HG03378 (cell line): Measurements from ENCODE around the gene CYP26A1.

Experiments used
- ATAC-seq: cut with Tn5 transposase; IDR thresholded peaks from one replicate; pipeline ENCODE4 v1.9.1; 2021; ENCODE audit warnings: mild to moderate bottlenecking, moderate library complexity; ENCODE audit not compliant: unreplicated experiment

CYP26A1 gene, protein sequence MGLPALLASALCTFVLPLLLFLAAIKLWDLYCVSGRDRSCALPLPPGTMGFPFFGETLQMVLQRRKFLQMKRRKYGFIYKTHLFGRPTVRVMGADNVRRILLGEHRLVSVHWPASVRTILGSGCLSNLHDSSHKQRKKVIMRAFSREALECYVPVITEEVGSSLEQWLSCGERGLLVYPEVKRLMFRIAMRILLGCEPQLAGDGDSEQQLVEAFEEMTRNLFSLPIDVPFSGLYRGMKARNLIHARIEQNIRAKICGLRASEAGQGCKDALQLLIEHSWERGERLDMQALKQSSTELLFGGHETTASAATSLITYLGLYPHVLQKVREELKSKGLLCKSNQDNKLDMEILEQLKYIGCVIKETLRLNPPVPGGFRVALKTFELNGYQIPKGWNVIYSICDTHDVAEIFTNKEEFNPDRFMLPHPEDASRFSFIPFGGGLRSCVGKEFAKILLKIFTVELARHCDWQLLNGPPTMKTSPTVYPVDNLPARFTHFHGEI

DNA sequence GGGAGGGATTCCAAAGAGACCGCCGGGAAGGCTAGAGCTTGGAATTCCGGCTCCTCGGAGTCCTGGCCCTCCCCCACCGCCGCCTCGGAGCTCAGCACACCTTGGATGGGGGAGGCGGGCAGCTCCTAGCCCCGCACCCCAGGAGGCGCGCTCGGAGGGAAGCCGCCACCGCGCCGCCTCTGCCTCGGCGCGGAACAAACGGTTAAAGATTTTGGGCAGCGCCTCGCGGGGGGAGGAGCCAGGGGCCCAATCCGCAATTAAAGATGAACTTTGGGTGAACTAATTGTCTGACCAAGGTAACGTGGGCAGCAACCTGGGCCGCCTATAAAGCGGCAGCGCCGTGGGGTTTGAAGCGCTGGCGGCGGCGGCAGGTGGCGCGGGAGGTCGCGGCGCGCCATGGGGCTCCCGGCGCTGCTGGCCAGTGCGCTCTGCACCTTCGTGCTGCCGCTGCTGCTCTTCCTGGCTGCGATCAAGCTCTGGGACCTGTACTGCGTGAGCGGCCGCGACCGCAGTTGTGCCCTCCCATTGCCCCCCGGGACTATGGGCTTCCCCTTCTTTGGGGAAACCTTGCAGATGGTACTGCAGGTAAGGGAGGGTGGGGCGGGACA lies at the start of gene CYP26A1:
Gene CYP26A1, plus strand, starts transcription at position 355 of the 608 bp plus-strand sequence. Its CDS starts 42 bp downstream, at position 397.
- no peak for ATAC-seq

DNA sequence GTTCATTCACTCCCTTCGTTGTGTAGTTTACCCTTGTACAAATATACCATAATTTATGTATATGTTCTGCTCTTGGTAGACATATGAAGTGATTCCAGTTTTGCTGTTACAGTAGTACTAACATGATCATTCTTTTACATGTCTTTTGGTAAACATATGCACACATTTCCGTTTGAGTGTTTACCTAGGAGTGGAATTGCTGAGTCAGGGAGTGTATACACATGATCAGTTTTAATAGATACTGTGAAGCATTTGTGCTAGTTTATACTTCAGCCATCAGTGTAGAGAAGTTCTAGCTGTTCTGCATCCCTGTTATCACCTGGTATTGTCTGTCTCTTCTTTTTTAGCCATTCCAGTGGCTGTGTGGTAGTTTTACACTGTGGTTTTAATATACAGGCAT lies 47.6 kb upstream of the CYP26A1 start:
- ATAC-seq, result no peak

DNA sequence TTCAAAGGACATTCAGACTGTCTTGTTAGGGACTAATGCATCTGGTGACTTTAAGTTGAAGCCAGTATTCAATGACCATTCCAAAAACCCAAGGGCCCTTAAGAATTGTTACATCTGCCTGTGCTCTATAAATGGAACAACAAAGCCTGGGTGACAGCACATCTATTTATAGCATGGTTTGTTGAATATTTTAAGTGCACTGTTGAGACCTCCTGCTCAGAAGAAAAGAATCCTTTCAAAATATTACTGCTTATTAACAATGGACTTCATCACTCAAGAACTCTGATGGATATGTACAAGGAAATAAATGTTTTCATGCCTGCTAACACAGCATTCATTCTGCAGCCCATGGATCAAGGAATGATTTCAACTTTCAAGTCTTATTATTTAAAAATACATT lies 46.2 kb upstream of the CYP26A1 start:
- ATAC-seq, result no peak

DNA sequence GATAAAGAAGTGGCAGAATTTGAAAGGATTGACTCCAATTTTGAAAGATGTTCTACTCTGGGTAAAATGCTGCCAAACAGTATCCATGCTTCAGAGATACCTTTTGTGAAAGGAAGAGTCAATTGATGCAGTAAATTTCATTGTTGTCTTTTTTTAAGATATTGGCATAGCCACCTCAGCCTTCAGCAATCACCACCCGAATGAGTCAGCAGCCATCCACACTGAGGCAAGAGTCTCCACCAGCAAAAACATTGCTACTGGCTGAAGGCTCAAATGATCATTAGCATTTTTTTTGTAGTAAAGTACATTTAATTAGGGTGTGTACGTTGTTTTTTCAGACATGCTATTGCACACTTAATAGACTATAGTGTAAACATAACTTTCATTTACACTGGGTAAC lies 44.8 kb upstream of the CYP26A1 start:
- no peak for ATAC-seq

DNA sequence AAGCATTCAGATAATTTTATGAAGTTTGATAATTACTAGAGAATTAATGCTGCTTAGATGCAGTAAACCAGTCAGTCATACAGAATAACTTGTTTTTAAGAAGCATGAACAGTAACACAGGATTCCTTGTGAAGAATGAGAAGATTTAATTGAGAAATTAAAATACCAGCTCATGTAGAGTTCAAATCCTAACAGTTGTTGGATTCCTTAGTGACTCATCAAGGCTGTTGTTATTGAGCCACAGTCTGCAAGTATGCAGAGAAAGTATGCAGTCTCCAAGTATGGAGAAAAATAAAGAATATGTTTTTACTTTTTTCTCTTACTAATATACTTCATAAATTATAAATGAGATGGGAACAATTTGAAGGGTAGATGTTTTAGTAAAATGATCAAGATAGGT lies 43.3 kb upstream of the CYP26A1 start:
- no peak for ATAC-seq

DNA sequence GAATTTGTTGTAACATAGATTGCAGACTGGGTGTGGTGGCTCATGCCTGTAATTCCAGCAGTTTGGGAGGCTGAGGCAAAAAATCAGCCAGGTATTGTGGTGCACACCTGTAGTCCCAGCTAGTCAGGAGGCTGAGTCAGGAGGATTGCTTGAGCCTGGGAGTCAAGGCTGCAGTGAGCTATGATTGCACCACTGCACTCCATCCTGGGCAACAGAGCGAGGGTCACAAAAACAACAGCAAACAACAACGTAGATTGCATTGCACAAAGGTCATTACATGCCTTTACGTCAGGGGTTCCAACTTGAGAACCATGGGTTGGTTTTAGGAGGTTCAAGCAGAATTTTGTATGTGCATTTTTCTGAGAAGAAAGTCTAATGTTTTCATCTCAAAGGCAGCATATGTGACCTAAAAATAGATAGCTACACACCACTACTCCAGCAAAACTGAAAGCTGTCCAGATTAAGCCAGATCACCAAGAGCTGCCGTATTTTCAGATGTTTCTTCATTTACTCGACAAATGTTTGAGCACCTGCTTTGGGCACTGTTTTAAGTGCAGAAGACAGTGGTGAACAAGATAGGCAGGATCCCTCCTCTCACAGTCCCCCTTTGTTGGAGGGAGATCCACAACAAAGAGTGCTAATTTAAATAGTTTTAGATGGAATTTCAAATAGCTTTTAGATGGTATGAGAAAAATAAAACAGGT lies 41.4 kb upstream of the CYP26A1 start:
- no peak for ATAC-seq

DNA sequence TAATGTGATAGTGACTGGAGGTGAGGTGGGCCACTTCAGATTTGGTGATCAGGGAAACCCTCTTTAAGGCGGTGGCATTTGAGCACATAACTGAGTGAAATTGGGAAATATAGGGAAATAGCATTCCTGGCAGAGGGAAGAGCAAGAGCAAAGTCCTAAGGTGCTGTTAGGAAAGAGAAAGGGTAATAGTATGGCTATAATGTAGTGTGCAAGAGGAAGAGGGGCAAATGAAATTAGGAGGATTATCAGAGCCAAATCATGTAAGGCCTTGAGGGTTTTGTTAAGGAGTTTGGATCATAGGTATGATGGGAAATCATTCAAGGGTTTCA lies 40.9 kb upstream of the CYP26A1 start:
- no peak for ATAC-seq

DNA sequence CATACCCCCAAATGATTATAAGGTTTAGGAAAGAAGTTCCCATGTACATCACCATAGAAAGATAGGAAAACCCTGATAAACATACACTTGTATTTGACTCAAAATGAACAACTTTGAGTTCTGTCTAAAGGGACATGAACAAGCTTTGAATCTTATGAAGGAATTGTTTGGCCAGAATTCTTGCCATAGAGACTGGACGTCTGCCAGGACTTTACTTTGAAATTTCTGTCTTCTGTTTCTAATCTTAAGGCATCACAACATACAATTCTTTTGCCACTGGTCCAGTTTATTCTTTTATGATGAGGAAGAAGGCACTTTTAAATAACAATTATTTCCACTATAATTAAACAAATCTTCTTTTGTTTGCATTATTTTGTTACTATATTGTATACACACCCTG lies 39.3 kb upstream of the CYP26A1 start:
- ATAC-seq, result no peak

DNA sequence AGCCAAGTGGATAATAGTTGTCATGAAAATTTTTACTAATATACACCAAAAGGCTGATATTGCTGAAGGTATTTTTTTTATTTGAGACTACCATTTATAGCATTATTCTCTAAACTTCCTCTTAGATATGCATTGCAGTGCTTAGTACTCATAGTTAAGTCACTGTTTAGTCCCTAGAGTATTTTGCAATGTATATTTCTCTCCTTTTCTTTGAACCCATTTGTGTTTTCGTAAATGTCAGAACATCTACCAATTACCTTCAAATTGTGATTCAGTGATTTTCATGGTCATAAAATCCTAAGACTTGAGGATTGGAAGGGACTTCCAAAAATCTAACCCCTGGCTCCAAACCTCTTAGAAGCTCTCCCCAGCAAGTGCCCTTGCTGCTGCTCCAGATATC lies 34.6 kb upstream of the CYP26A1 start:
- ATAC-seq, result no peak

DNA sequence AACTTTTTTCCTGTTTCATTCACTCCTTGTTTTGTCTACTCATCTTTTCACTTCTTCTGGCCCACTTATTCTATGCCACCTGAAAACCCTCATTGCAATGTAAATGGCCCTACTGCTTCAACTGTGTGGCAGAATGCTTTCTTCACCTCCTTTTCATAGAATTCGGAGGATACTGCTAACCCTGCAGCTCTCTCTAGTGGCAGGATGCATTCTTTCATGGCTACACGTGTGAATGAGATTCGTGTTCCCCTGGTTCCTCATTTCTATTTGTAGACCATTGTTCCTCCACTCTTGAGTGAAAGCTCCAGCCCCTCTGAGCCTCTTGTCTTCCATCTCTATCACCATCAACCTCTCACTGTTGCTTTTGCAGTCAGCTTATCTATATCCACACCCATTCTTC lies 34.0 kb upstream of the CYP26A1 start:
- ATAC-seq, result no peak

DNA sequence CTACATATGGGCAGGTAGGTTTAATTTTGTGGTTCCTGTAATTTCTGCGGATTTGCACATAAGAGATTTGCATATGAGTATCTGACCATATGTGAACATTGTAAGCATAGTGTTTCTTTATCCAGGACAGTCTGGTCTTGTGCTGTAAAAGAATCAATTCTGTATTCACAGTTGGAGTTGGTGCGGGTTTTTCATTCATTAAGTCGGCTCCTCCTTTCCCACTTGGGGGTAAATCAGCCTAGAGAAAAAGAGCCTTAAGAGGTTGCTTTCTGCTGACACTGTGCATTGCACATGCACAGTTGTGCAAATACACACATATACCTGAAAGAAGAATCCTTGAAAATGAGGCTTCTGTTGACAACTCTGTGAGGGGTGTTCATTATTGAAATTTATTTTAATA lies 19.2 kb upstream of the CYP26A1 start:
- no peak for ATAC-seq

DNA sequence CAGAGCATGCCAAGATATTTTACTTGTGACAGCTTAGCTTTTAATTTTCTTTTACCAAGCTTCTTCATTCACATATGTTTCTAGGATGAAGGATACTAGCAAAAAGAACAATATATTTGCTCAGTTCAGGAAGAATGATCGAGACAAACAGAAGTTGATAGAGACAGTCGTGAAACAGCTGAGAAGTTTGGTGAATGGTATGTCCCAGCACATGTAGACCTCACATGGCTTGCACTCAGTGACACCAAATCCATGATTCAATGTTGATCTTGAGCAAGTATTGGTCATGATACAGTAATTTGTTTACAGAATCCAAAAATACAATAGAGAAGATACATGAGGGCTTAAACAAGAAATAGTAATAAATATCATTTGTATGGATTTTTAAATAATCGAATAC lies 15.6 kb upstream of the CYP26A1 start:
- no peak for ATAC-seq

DNA sequence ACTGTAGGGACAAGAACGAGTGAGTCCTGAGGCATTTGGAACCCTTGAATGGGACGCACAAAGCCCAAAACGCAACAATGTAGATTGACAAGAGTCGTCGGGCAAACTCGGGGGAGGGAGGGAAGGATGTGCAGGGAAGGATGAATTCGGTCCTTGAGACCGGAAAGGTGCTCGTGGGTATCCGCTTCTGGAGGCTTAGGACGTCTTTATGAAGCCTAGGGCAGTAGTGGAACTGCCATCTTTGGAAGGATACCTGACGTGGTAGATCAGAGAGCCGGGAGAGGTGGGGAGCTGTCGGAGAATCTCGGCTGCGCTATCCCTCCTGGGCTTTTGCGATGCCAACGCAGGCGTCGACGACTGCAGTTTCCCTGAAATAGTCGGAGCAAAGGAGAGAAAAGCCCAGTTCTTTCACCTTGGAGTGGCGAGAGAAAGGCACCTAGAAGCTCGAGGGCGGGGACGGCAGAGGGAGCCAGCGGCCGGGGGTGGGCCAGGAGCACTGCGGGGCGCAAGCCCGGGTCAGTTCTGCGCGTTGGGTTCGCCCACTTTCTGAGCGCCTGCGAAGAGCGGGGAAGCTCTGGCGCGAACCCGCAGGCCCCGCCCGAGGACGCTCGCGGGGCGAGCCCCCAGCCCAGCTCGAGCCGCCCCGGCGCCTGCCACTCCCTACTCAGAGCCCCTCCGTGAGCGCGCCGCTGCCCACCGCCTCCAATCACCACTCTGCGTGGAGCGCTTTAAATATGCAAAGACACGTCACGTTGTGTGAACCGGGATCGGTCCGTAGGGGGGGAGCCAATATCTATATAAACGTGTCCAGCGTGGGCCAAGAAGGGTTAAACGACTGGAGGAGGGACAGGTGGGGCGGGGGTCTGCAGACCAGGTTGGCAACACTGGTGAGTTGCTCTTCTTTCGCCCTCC lies 13.5 kb upstream of the CYP26A1 start, which contains the start of gene CYP26C1:
Gene CYP26C1, plus strand, starts transcription at position 824 of the 912 bp plus-strand sequence. CDS start 466 bp downstream, outside the sequence.
- no peak for ATAC-seq

DNA sequence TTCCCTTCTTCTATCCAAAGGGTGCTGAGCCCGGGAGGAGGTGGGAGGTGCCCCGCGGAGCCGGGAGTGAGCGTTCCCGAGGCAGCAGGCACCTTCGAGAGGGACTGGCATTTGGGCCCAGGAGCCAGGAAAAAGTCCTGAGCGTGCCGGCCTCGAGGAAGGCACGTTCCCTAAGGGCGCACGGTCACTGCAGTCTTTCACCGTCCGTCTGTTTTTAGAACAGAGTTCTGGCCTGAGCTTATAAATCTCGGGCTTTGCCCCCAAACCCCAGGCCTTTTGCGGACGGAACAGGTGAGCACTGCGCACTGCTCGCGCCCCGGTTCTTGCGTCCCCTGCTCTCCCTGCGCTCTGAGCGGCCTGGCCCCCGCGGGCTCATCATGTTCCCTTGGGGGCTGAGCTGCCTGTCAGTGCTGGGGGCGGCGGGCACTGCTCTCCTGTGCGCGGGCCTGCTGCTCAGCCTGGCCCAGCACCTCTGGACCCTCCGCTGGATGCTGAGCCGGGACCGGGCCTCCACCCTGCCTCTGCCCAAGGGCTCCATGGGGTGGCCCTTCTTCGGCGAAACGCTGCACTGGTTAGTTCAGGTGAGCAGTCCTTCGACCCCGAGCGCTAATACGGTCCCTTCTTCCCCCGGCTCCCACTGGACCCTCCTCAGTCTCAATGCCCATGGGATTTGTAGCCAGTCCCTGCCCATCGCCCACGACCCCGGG lies 12.7 kb upstream of the CYP26A1 start:
- no peak for ATAC-seq

DNA sequence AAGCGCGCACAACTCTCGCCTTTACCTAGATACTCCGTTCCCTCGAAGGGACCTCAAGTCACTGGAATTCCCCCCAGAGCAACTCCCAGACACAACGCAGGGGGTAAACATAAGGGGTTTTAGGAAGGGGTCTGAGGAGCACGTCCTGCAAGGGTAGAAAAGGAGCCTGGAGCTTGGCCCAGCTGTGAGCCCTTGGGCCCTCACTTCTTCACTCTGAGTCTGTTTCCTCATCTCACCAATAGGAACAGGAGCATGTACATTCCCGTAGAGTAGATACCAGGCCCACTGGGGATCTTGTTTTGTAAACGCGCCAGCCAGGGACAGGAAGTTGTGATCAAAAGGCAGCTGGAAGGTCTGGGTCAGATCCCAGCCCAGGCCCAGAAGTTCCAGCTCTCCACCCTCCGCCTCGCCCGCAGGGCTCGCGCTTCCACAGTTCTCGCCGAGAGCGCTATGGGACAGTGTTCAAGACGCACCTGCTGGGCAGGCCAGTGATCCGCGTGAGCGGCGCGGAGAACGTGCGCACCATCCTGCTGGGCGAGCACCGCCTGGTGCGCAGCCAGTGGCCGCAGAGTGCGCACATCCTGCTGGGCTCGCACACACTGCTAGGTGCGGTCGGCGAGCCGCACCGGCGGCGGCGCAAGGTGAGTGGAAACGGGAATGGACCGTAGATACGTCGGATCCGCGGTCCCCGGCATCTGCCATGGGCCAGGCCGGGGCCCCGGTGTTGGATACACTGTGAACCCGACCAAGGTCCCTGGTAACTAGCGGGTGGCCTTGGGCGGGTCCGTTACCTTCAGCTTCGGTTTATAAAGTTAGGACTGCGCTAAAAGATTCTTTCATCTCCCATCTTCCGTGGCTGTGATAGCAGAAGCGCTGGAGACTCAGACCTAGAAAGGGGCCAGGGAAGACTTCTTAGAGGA lies 11.8 kb upstream of the CYP26A1 start:
- ATAC-seq, result no peak

DNA sequence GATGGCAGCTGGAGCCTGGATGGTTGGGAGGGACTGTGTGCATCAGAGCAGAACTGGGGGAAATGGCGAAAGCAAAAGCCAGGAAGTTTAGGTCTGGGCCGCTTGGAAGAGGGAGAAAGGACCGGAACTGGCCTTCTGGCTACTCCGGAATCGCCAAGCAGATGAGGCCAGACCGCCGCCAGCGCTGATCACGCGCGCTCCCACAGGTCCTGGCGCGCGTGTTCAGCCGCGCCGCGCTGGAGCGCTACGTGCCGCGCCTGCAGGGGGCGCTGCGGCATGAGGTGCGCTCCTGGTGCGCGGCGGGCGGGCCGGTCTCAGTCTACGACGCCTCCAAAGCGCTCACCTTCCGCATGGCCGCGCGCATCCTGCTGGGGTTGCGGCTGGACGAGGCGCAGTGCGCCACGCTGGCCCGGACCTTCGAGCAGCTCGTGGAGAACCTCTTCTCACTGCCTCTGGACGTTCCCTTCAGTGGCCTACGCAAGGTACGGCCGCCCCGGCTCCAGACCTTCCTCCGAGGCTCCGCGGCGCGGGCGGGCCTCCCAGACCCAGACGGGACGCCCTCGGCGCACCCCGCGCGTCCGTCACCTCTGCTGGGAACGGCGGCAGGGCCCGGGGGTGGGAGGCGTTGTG lies 11.1 kb upstream of the CYP26A1 start:
- ATAC-seq, result no peak

DNA sequence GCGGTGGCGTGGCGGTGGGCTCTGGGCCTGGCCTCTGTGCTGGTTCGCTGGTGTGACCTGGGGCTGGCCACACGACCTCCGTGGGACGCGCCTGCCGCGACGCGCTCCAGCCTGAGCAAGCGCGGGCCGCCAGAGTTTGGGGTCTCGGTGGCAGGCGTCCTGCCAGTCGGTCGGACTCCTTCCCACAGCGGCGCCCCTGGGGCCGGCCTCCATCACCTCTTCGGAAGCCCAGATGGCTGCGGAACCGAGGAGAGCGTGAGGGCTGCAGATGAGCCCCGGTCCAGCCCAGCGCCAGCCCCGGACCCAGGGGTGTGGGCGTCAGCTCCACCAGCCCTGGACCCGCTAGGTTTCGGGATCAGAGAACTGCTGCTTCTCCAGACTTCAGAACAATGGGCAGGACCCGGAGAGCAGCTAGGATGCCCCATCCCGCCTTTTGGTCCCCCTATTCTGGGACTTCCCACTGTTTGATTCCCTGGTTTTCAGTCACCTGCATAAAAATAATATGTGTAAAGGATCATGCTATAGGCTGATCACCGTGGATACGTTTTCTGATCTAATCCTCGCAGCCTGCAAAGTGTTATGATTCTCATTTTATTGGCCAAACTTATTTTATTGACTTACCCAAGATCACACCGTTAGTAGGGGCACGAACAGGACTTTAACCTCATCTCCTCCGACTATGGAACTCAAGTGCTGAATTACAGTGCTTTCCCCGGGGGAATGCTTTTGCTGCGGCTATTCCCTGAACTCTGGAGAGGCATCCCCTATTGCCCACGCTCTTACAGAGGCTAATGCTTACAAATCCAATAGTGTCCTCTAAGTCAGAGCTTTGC lies 10.3 kb upstream of the CYP26A1 start:
- ATAC-seq, result no peak
